ENCODE results near the gene MDN1.
"Not testable (repeated sequence)": the region's sequence is repeated elsewhere in the genome, so short reads cannot be mapped to it uniquely, and the experiment has no call there.

MDN1 gene

DNA sequence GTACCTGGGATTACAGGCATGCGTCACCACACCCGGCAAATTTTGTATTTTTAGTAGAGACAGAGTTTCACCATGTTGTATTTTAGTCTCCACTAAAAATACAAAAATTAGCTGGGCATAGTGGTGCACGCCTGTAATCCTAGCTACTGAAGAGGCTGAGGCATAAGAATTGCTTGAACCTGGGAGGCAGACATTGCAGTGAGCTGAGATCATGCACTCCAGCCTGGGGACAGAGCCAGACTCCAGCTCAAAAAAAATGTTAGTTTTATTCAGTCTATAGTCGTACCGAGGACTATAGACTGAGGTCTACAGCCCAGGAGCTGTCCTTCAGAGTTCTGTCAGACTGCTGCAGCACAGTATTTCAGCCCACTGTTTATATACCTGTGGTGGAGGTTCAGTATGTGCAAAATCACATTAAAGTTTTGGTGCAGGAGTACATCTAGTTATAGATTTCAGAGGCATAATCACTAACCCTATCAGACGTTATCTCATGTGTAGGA is 6.5 kb upstream of the MDN1 start:
- ChIA-PET POLR2A (interaction anchor here (0.5 kb wide), 1 partner anchor 8 kb away, joined by 3 read pairs; no protein-coding TSS in a partner anchor), CTCF (no interaction called here)
- no peak for TF ChIP-seq FOXK2 (IDR thresholded peaks at IDR 0.05)
- TF ChIP-seq SUZ12 (IDR thresholded peaks at IDR 0.05), result no peak
- no peak for TF ChIP-seq CTBP1 (IDR thresholded peaks at IDR 0.05; ENCODE audit: borderline replicate concordance)
- TF ChIP-seq FOXA1 (IDR thresholded peaks at IDR 0.05), result no peak
- no peak for TF ChIP-seq BHLHE40 (IDR thresholded peaks at IDR 0.05; ENCODE audit: borderline replicate concordance)
- no peak for TF ChIP-seq ARNT (IDR thresholded peaks at IDR 0.05)
- no peak for TF ChIP-seq ZNF384 (IDR thresholded peaks at IDR 0.05)
- TF ChIP-seq LEF1 (IDR thresholded peaks at IDR 0.05; ENCODE audit: borderline replicate concordance), result no peak
- no peak for TF ChIP-seq TARDBP (IDR thresholded peaks at IDR 0.05)
- no peak for TF ChIP-seq NFRKB (IDR thresholded peaks at IDR 0.05)
- no peak for DNase-seq (ENCODE audit: extremely low spot score)

DNA sequence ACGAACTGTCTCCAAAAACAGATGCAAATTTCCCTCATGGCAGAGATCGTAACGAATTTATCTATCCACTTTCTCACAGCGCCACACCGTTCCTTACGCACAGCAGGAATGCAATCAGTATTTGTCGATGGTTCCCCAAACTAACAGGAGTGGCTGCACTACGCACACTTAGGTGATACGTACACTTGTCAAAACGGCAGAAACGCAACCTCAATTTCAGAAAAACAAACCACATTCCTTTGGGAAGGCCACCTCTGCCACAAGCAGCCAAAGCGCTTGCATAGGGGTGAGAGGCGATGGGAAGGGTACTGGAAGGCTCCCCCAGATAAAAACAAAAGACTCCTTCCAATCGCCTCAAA is 638 bp downstream of the MDN1 start:
- POLR2A ChIA-PET, result interaction anchor here (0.9 to 4.5 kb wide), 9 partner anchors 8 to 401 kb away, joined by 3 to 92 read pairs (median 4); partner anchors contain the start of gene CASP8AP2
- CTCF ChIA-PET, result interaction anchor here (1.0 kb wide), 1 partner anchor 10 kb away, joined by 3 read pairs; no protein-coding TSS in a partner anchor
- peak; percentile 12 for DNase-seq (ENCODE audit: extremely low spot score)
- TF ChIP-seq ZNF384 (IDR thresholded peaks at IDR 0.05) (no peak), HDGF (IDR thresholded peaks at IDR 0.05; ENCODE audit: borderline replicate concordance) (no peak), BHLHE40 (IDR thresholded peaks at IDR 0.05; ENCODE audit: borderline replicate concordance) (no peak), LEF1 (IDR thresholded peaks at IDR 0.05; ENCODE audit: borderline replicate concordance) (no peak), CTBP1 (IDR thresholded peaks at IDR 0.05; ENCODE audit: borderline replicate concordance) (no peak), ARNT (IDR thresholded peaks at IDR 0.05) (no peak), FOXA1 (IDR thresholded peaks at IDR 0.05) (no peak), SP1 (IDR thresholded peaks at IDR 0.05) (no peak), NFRKB (IDR thresholded peaks at IDR 0.05) (no peak), TARDBP (IDR thresholded peaks at IDR 0.05) (no peak), SUZ12 (IDR thresholded peaks at IDR 0.05) (no peak), FOXK2 (IDR thresholded peaks at IDR 0.05) (no peak), L3MBTL2 (conservative IDR thresholded peaks at IDR 0.05) (no peak), FOXM1 (IDR thresholded peaks at IDR 0.05; ENCODE audit: borderline replicate concordance) (no peak), ELF4 (IDR thresholded peaks at IDR 0.05) (no peak)
- TF ChIP-seq, protein P1, sequence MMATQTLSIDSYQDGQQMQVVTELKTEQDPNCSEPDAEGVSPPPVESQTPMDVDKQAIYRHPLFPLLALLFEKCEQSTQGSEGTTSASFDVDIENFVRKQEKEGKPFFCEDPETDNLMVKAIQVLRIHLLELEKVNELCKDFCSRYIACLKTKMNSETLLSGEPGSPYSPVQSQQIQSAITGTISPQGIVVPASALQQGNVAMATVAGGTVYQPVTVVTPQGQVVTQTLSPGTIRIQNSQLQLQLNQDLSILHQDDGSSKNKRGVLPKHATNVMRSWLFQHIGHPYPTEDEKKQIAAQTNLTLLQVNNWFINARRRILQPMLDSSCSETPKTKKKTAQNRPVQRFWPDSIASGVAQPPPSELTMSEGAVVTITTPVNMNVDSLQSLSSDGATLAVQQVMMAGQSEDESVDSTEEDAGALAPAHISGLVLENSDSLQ (IDR thresholded peaks at IDR 0.05), result no peak

DNA sequence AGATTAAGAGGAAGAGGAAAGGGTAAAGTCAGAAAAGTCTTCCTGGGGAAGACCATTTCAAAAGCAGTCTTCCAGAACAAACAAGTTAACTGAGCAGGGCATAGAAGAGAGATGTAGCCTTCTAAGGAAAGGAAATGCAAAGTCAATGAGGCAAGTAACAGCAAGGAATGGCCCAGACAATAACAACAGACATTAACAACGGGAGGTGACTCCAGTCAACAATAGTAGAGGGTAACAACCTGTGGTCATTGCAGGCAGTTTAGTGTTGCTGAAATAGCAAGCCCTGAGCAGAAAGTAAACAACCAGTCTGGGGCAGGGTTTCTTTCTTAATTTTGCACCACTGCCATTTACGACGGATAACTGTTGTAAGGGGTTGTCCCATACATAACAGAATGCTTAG is 2.1 kb downstream of the MDN1 start:
- TF ChIP-seq TARDBP (IDR thresholded peaks at IDR 0.05), result no peak
- TF ChIP-seq LEF1 (IDR thresholded peaks at IDR 0.05; ENCODE audit: borderline replicate concordance), result no peak
- TF ChIP-seq, protein P1 (IDR thresholded peaks at IDR 0.05), result no peak
- TF ChIP-seq ZNF384 (IDR thresholded peaks at IDR 0.05), result no peak
- no peak for TF ChIP-seq FOXA1 (IDR thresholded peaks at IDR 0.05)
- TF ChIP-seq HDGF (IDR thresholded peaks at IDR 0.05; ENCODE audit: borderline replicate concordance), result no peak
- ChIA-PET POLR2A (interaction anchor here (4.5 kb wide), 1 partner anchor 12 kb away, joined by 92 read pairs; the partner anchor contains the start of gene CASP8AP2), CTCF (no interaction called here)
- no peak for DNase-seq (ENCODE audit: extremely low spot score)

DNA sequence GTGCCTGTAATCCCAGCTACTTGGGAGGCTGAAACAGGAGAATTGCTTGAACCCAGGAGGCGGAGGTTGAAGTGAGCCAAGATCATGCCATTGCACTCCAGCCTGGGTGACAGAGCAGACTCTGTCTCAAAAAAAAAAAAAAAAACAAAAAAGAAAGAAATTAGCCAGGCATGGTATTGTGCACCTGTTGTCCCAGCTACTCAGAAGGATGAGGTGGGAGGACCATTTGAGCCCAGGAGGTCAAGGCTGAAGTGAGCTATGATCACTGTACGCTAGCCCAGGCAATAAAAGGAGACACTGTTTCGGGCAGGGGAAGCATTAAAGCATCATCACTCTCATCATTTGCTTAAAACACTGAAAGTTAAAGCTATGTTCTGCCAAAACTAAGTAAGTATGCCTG is 6.2 kb downstream of the MDN1 start:
- POLR2A ChIA-PET, result interaction anchor here (2.4 kb wide), 1 partner anchor 16 kb away, joined by 10 read pairs; the partner anchor contains the start of gene CASP8AP2
- not testable (repeated sequence) for DNase-seq (ENCODE audit: extremely low spot score)
- CTCF ChIA-PET, result interaction anchor here (0.6 to 1.1 kb wide), 2 partner anchors 20 to 26 kb away, joined by 3 read pairs; no protein-coding TSS in a partner anchor

GRCh38 chr6:89807581-89807980 is 12.0 kb downstream of the MDN1 start:
- ChIA-PET POLR2A (interaction anchor here (3.7 kb wide), 1 partner anchor 12 kb away, joined by 15 read pairs; the partner anchor contains the start of gene MDN1), CTCF (no interaction called here)
- DNase-seq (ENCODE audit: extremely low spot score), result no peak
- TF ChIP-seq SUZ12 (IDR thresholded peaks at IDR 0.05), result no peak
- no peak for TF ChIP-seq FOXK2 (IDR thresholded peaks at IDR 0.05)
- no peak for TF ChIP-seq ARNT (IDR thresholded peaks at IDR 0.05)
- TF ChIP-seq HDGF (IDR thresholded peaks at IDR 0.05; ENCODE audit: borderline replicate concordance), result no peak
- TF ChIP-seq BHLHE40 (IDR thresholded peaks at IDR 0.05; ENCODE audit: borderline replicate concordance), result no peak
- TF ChIP-seq FOXA1 (IDR thresholded peaks at IDR 0.05), result no peak
- no peak for TF ChIP-seq L3MBTL2 (conservative IDR thresholded peaks at IDR 0.05)
- TF ChIP-seq SP1 (IDR thresholded peaks at IDR 0.05), result no peak
- TF ChIP-seq, protein P1 (IDR thresholded peaks at IDR 0.05), result no peak
- no peak for TF ChIP-seq TARDBP (IDR thresholded peaks at IDR 0.05)
- no peak for TF ChIP-seq ELF4 (IDR thresholded peaks at IDR 0.05)
- no peak for TF ChIP-seq CTBP1 (IDR thresholded peaks at IDR 0.05; ENCODE audit: borderline replicate concordance)
- TF ChIP-seq ZNF384 (IDR thresholded peaks at IDR 0.05), result no peak
- TF ChIP-seq LEF1 (IDR thresholded peaks at IDR 0.05; ENCODE audit: borderline replicate concordance), result no peak
- TF ChIP-seq FOXM1 (IDR thresholded peaks at IDR 0.05; ENCODE audit: borderline replicate concordance), result no peak

GRCh38 chr6:89805814-89806371 is 13.7 kb downstream of the MDN1 start:
- POLR2A ChIA-PET, result interaction anchor here (1.8 to 2.8 kb wide), 2 partner anchors 14 to 23 kb away, joined by 9 to 15 read pairs; partner anchors contain the start of genes CASP8AP2 and MDN1
- DNase-seq (ENCODE audit: extremely low spot score), result no peak
- TF ChIP-seq ELF4 (IDR thresholded peaks at IDR 0.05) (no peak), LEF1 (IDR thresholded peaks at IDR 0.05; ENCODE audit: borderline replicate concordance) (no peak), HDGF (IDR thresholded peaks at IDR 0.05; ENCODE audit: borderline replicate concordance) (no peak), SUZ12 (IDR thresholded peaks at IDR 0.05) (no peak), FOXA1 (IDR thresholded peaks at IDR 0.05) (no peak), FOXM1 (IDR thresholded peaks at IDR 0.05; ENCODE audit: borderline replicate concordance) (no peak), CTBP1 (IDR thresholded peaks at IDR 0.05; ENCODE audit: borderline replicate concordance) (no peak), TARDBP (IDR thresholded peaks at IDR 0.05) (no peak)
- CTCF ChIA-PET, result interaction anchor here (1.3 kb wide), 1 partner anchor 13 kb away, joined by 3 read pairs; no protein-coding TSS in a partner anchor

Measured in HEK293T (cell line).